SU-DHL-6 (cell line): ENCODE measurements around the gene CHMP5.

Source experiments
- H2AFZ ChIP-seq: fragments of 200-600 bp; sonication (generic); 2 replicates; pipeline ENCODE4 v1.6.1; 2014; ENCODE audit warnings: low read depth, mild to moderate bottlenecking, moderate library complexity, mixed read lengths, antibody characterized with exemption, low read length; ENCODE audit not compliant: severe bottlenecking
- H3F3A ChIP-seq: fragments of 200-600 bp; shearing (Covaris generic); 2 replicates; pipeline ENCODE4 v1.6.0; 2016; ENCODE audit warnings: antibody characterized with exemption, mild to moderate bottlenecking; ENCODE audit not compliant: insufficient read depth
- H3K27ac ChIP-seq: fragments of 200-600 bp; sonication (generic); 2 replicates; pipeline ENCODE4 v1.5.1; 2016; ENCODE audit warnings: low read depth, mild to moderate bottlenecking, low read length, moderate library complexity, mixed read lengths
- H3K27me3 ChIP-seq: fragments of 200-600 bp; sonication (generic), shearing (Covaris generic); 2 replicates; pipeline ENCODE4 v1.6.0; 2014; ENCODE audit warnings: mild to moderate bottlenecking, low read length
- H3K36me3 ChIP-seq: fragments of 200-600 bp; sonication (generic); 2 replicates; pipeline ENCODE4 v1.6.1; 2014; ENCODE audit warnings: mild to moderate bottlenecking, low read length, mixed read lengths
- H3K4me2 ChIP-seq: fragments of 300-600, 200-600 bp; shearing (Covaris generic), sonication (generic); 2 replicates; pipeline ENCODE4 v1.6.0; 2014; ENCODE audit warnings: low read length, low read depth, mild to moderate bottlenecking; ENCODE audit not compliant: poor library complexity, severe bottlenecking
- H3K4me3 ChIP-seq: fragments of 200-600 bp; sonication (generic); 2 replicates; pipeline ENCODE4 v1.5.1; 2014; ENCODE audit warnings: antibody characterized with exemption, low read length, mild to moderate bottlenecking, mixed read lengths; ENCODE audit not compliant: insufficient read depth, poor library complexity, severe bottlenecking
- H3K79me2 ChIP-seq: fragments of 200-600 bp; sonication (generic); 2 replicates; pipeline ENCODE4 v1.6.1; 2014; ENCODE audit warnings: mild to moderate bottlenecking, low read length, moderate library complexity; ENCODE audit not compliant: insufficient read depth
- H3K9ac ChIP-seq: fragments of 200-600 bp; sonication (generic); 2 replicates; pipeline ENCODE4 v1.7.0; 2014; ENCODE audit warnings: mild to moderate bottlenecking, low read length
- H3K9me2 ChIP-seq: fragments of 200-600 bp; sonication (generic); replicated peaks from 2 replicates; pipeline ENCODE4 v1.6.1; 2014; ENCODE audit warnings: low read length; ENCODE audit not compliant: insufficient read depth
- H3K9me3 ChIP-seq: fragments of 200-600 bp; sonication (generic); 2 replicates; pipeline ENCODE4 v1.6.1; 2014; ENCODE audit warnings: low read length, mixed read lengths; ENCODE audit not compliant: insufficient read depth
- H4K20me1 ChIP-seq: fragments of 200-600 bp; sonication (generic); 2 replicates; pipeline ENCODE4 v1.6.1; 2014; ENCODE audit warnings: low read depth, mild to moderate bottlenecking, antibody characterized with exemption, low read length, moderate library complexity, mixed read lengths
- EZH2phosphoT487 ChIP-seq: fragments of 200-600 bp; sonication (generic), shearing (Covaris generic); conservative IDR thresholded peaks from 2 replicates; pipeline ENCODE4 v1.6.1; 2018; ENCODE audit warnings: mild to moderate bottlenecking, antibody characterized with exemption, low read length, moderate library complexity, mixed read lengths
- TF ChIP-seq, protein P1 (sequence below): fragments of 200-600 bp; sonication (generic); IDR thresholded peaks from one replicate; pipeline ENCODE4 v1.5.1; 2017; ENCODE audit warnings: antibody characterized with exemption, mild to moderate bottlenecking, low read length, moderate library complexity; ENCODE audit not compliant: insufficient read depth, poor library complexity, severe bottlenecking

Gene CHMP5

DNA sequence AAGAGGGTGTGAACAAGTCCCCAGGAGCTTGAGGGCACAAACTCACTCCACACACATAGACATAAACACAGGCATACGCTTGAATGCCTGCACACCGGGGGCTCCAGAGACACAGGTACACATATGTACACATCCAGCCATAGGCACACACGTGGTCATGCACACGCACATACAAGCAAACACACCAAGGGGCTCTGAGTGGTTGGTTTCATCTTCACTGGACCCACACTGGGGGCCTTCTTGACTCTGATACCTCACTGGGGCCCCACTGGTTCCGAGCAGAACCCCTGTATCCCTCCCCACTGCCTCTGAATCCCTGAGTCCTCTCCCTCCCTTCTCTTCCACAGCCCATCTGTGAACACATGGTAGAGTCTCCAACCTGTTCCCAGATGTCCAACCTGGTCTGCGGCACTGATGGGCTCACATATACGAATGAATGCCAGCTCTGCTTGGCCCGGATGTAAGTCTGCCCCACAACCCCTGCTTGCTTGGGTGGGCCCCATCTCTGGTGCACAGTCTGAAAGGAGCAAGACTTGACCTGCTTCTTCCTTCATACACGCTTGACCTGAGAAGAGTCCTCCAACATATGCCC is 18.5 kb upstream of the CHMP5 start:
- Histone ChIP-seq H3K79me2 (no peaks in the 10 kb centered on the region), H3K36me3 (no peaks in the 10 kb centered on the region), H4K20me1 (no peaks in the 10 kb centered on the region), H3K9me2 (no peaks in the 10 kb centered on the region), H3K27ac (no peak overlapping the region), H3K9ac (no peak overlapping the region), H2AFZ (no peak overlapping the region), H3K4me3 (no peak overlapping the region), H3K9me3 (no peaks in the 10 kb centered on the region), H3F3A (peaks cover 7% of the 10 kb centered on the region; the same call in 1 of the 2 replicates), H3K4me2 (no peak overlapping the region), H3K27me3 (no peaks in the 10 kb centered on the region)
- TF ChIP-seq, protein P1, sequence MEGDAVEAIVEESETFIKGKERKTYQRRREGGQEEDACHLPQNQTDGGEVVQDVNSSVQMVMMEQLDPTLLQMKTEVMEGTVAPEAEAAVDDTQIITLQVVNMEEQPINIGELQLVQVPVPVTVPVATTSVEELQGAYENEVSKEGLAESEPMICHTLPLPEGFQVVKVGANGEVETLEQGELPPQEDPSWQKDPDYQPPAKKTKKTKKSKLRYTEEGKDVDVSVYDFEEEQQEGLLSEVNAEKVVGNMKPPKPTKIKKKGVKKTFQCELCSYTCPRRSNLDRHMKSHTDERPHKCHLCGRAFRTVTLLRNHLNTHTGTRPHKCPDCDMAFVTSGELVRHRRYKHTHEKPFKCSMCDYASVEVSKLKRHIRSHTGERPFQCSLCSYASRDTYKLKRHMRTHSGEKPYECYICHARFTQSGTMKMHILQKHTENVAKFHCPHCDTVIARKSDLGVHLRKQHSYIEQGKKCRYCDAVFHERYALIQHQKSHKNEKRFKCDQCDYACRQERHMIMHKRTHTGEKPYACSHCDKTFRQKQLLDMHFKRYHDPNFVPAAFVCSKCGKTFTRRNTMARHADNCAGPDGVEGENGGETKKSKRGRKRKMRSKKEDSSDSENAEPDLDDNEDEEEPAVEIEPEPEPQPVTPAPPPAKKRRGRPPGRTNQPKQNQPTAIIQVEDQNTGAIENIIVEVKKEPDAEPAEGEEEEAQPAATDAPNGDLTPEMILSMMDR: no peak
- TF ChIP-seq EZH2phosphoT487: no peak

DNA sequence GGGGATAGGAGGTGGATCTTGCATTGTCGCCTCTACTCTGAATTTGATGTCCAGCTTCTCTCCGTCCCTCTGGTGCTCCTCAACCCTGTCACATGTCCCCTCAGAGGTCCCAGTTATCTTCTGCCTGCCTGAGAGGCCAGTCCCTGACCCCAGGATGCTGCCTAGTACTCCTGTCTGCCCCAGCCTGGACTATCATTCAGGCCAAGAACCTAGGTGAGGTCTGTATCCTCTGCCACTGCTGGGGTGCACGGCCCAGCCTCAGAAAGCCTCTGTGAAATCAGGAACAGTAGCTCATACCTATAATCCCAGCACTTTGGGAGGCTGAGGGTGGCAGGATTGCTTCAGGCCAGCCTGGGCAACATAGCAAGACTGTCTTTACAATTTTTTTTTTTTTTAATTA is 16.2 kb upstream of the CHMP5 start:
- Histone ChIP-seq H3K27ac (no peak overlapping the region), H3K27me3 (no peaks in the 10 kb centered on the region), H3K9me2 (no peaks in the 10 kb centered on the region), H4K20me1 (no peaks in the 10 kb centered on the region), H3K9me3 (no peaks in the 10 kb centered on the region), H3K4me2 (no peak overlapping the region), H3K79me2 (no peaks in the 10 kb centered on the region), H3K36me3 (0 out of 2 replicates have a peak, but pooled peaks cover 7% of the 10 kb centered on the region), H3K4me3 (no peak overlapping the region), H3F3A (peaks cover 7% of the 10 kb centered on the region; the same call in 1 of the 2 replicates), H2AFZ (no peak overlapping the region), H3K9ac (no peak overlapping the region)
- TF ChIP-seq EZH2phosphoT487: no peak
- TF ChIP-seq, protein P1: no peak

- no peak overlapping the region for H3K27ac ChIP-seq
Measured at GRCh38 chr9:33249087-33249658, 15.7 kb upstream of the CHMP5 start.

More at GRCh38 chr9:33249087-33249658, 15.7 kb upstream of the CHMP5 start:
- Histone ChIP-seq H3K36me3 (0 out of 2 replicates have a peak, but pooled peaks cover 7% of the 10 kb centered on the region), H3K79me2 (no peaks in the 10 kb centered on the region), H2AFZ (no peak overlapping the region), H3K9me3 (no peaks in the 10 kb centered on the region), H3K9ac (no peak overlapping the region), H3K4me2 (no peak overlapping the region), H3K27me3 (no peaks in the 10 kb centered on the region), H3F3A (peaks cover 7% of the 10 kb centered on the region; the same call in 1 of the 2 replicates), H3K4me3 (no peak overlapping the region), H3K9me2 (no peaks in the 10 kb centered on the region), H4K20me1 (no peaks in the 10 kb centered on the region)
- TF ChIP-seq, protein P1: no peak
- TF ChIP-seq EZH2phosphoT487: no peak
